Measurements from ENCODE around the gene B9D1. TPM values are rescaled to one million over a fixed set of nuclear protein-coding genes. Genes with fewer than 3 reads are reported as not detected.

B9D1 gene
- total and polyA plus RNA-seq, 2 of the 13 experiments (the other 11 are each of a cell fraction or from before 2014, with no cell fraction given) = 27.7 to 31.1 TPM

GRCh38 chr17:19338031-19338990, 24.2 kb downstream of the B9D1 start (continued):
- TF ChIP-seq ZNF383 (CRISPR knock-in tag; IDR thresholded peaks at IDR 0.05; ENCODE audit: borderline replicate concordance) (no peak), FOXA3 (CRISPR knock-in tag; IDR thresholded peaks at IDR 0.05) (peak; percentile 9; the same call in 1 of the 2 replicates), ZNF326 (CRISPR knock-in tag; IDR thresholded peaks at IDR 0.05; ENCODE audit: borderline replicate concordance) (no peak), HMGA1 (CRISPR knock-in tag; conservative IDR thresholded peaks at IDR 0.05) (no peak), HOXD1 (CRISPR knock-in tag; IDR thresholded peaks at IDR 0.05) (peak; percentile 46; the same call in 1 of the 2 replicates), ZNF547 (CRISPR knock-in tag; IDR thresholded peaks at IDR 0.05) (peak; percentile 77; the same call in 1 of the 2 replicates), ZNF20 (CRISPR knock-in tag; IDR thresholded peaks at IDR 0.05) (no peak), KLF13 (CRISPR knock-in tag; IDR thresholded peaks at IDR 0.05) (no peak), ZNF7 (CRISPR knock-in tag; IDR thresholded peaks at IDR 0.05) (no peak), SMAD1 (CRISPR knock-in tag; IDR thresholded peaks at IDR 0.05; ENCODE audit: borderline replicate concordance, low read depth) (no peak), ZNF781 (CRISPR knock-in tag; IDR thresholded peaks at IDR 0.05; ENCODE audit: borderline replicate concordance, not compliant biosample characterization) (peak; percentile 93), TAF1 (CRISPR knock-in tag; IDR thresholded peaks at IDR 0.05) (peak; percentile 22; the same call in 1 of the 2 replicates), SRSF1 (optimal IDR thresholded peaks at IDR 0.05; ENCODE audit: low read depth, low read length) (no peak), MTF1 (CRISPR knock-in tag; IDR thresholded peaks at IDR 0.05) (no peak), NR2F1 (CRISPR knock-in tag; IDR thresholded peaks at IDR 0.05) (peak; percentile 31 to 65; a peak in 2 of 4 replicates), ATF7-NPFF (CRISPR knock-in tag; IDR thresholded peaks at IDR 0.05; ENCODE audit: low read depth) (no peak; the same call in 1 of the 2 replicates), SKIL (CRISPR knock-in tag; IDR thresholded peaks at IDR 0.05; ENCODE audit: borderline replicate concordance) (peak; percentile 23; the same call in 1 of the 2 replicates)
- TF ChIP-seq, protein P1, sequence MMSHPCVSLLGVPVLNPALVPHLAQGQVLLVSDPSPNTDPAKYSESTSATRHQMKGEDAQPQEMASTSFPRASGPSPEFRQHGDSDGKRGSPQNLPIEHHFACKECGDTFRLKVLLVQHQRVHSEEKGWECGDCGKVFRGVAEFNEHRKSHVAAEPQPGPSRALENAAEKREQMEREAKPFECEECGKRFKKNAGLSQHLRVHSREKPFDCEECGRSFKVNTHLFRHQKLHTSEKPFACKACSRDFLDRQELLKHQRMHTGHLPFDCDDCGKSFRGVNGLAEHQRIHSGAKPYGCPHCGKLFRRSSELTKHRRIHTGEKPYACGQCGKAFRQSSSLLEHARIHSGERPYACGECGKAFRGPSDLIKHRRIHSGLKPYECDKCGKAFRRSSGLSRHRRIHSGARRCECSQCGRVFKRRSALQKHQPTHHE (CRISPR knock-in tag; IDR thresholded peaks at IDR 0.05; ENCODE audit: borderline replicate concordance) = 0 out of 2 replicates have a peak, but pooled peaks have one; percentile 44
- TF ChIP-seq, protein P2, sequence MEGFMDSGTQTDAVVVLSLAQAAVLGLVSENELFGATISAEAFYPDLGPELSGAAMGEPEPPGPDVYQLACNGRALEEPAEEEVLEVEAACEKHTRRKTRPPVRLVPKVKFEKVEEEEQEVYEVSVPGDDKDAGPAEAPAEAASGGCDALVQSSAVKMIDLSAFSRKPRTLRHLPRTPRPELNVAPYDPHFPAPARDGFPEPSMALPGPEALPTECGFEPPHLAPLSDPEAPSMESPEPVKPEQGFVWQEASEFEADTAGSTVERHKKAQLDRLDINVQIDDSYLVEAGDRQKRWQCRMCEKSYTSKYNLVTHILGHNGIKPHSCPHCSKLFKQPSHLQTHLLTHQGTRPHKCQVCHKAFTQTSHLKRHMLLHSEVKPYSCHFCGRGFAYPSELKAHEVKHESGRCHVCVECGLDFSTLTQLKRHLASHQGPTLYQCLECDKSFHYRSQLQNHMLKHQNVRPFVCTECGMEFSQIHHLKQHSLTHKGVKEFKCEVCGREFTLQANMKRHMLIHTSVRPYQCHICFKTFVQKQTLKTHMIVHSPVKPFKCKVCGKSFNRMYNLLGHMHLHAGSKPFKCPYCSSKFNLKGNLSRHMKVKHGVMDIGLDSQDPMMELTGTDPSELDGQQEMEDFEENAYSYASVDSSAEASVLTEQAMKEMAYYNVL (CRISPR knock-in tag; IDR thresholded peaks at IDR 0.05; ENCODE audit: borderline replicate concordance) = peak; percentile 50; the same call in 1 of the 2 replicates
- TF ChIP-seq, protein P3, sequence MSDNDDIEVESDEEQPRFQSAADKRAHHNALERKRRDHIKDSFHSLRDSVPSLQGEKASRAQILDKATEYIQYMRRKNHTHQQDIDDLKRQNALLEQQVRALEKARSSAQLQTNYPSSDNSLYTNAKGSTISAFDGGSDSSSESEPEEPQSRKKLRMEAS (IDR thresholded peaks at IDR 0.05) = peak; percentile 79; the same call in 1 of the 2 replicates
- TF ChIP-seq, protein P4, sequence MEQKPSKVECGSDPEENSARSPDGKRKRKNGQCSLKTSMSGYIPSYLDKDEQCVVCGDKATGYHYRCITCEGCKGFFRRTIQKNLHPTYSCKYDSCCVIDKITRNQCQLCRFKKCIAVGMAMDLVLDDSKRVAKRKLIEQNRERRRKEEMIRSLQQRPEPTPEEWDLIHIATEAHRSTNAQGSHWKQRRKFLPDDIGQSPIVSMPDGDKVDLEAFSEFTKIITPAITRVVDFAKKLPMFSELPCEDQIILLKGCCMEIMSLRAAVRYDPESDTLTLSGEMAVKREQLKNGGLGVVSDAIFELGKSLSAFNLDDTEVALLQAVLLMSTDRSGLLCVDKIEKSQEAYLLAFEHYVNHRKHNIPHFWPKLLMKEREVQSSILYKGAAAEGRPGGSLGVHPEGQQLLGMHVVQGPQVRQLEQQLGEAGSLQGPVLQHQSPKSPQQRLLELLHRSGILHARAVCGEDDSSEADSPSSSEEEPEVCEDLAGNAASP (CRISPR knock-in tag; IDR thresholded peaks at IDR 0.05; ENCODE audit: borderline replicate concordance) = peak; percentile 50
